ENCODE results near the gene ABLIM3. TPM values are rescaled to one million over a fixed set of nuclear protein-coding genes. Genes with fewer than 3 reads are reported as not detected.
A peak's percentile ranks its signal among the peaks of the same experiment; 100 is the strongest.

ABLIM3 gene
- total RNA-seq, 3 donors from 2014 or later = 26.3 to 61.9 (median 57.4) TPM

DNA sequence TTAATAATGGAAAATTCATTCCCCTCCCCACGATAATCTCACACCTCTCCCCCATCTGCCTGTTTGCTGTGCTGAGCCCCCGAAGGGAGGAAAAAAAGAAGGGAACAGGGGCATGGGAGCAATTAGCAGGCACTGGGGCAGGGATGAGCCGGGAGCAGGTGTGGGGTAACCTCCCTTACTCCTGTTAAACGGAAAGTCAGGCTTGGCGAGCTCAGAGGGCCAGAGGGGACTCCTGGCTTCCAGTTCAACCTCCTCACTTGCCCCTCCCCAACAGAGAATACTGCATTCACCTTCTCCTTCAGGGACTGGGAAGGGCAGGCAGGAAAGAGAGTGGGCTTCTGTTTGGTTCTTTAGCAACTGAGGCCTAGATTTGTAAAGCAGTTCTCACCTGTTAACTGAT is 131.9 kb downstream of the ABLIM3 start:
- Histone ChIP-seq H3K36me3 (no peaks in the 10 kb centered on the region), H3K4me3 (peak overlapping the region; percentile 65 to 81 (median 71)), H3K27ac (peak overlapping the region in 1 of 2 donors; percentile 34), H3K4me1 (no peaks in the 10 kb centered on the region), H3K9me3 (peaks cover 5 to 8% of the 10 kb centered on the region in 2 donors), H3K27me3 (no peaks in the 10 kb centered on the region)
- no peak for DNase-seq (ENCODE audit: low spot score in 2 of 2)
- intact Hi-C loops (cut with DNase I; ENCODE audit: low total_unique reads) = no loop called here
- no peak for TF ChIP-seq CTCF (IDR thresholded peaks at IDR 0.05)
- no peak for TF ChIP-seq POLR2A (IDR thresholded peaks at IDR 0.05)
- no peak for TF ChIP-seq POLR2AphosphoS5 (IDR thresholded peaks at IDR 0.05)

DNA sequence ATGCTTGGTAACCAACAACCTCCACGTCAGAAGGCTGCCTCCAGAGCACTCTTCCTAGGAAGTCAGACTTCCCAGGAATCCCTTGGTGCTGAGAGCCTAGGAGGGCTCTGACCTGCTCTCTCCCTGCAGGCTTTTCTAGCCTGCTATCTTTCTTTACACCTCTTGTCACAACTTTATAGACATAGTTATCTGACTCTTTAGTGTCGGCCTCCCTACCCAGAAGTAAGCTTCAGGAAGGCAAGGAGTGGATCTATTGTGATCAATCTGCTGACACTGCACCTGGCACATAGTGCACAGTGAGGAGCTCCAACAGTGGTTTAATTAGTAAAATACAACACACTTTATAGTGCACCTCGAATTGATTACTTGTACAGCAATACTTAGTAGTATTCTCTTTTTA is 132.7 kb downstream of the ABLIM3 start:
- no peak for TF ChIP-seq CTCF (IDR thresholded peaks at IDR 0.05)
- no peak for TF ChIP-seq POLR2A (IDR thresholded peaks at IDR 0.05)
- TF ChIP-seq POLR2AphosphoS5 (IDR thresholded peaks at IDR 0.05) = no peak
- intact Hi-C loops (cut with DNase I; ENCODE audit: low total_unique reads) = no loop called here
- H3K4me1 ChIP-seq = no peaks in the 10 kb centered on the region
- no peaks in the 10 kb centered on the region for H3K27me3 ChIP-seq
- H3K27ac ChIP-seq = no peak overlapping the region
- no peak for DNase-seq (ENCODE audit: low spot score in 2 of 2)
- peaks cover 0 to under 1% of the 10 kb centered on the region in 2 donors for H3K9me3 ChIP-seq
- peak overlapping the region in 1 of 3 donors; percentile 81 for H3K4me3 ChIP-seq
- H3K36me3 ChIP-seq = no peaks in the 10 kb centered on the region

GRCh38 chr5:149274939-149275338 is 133.6 kb downstream of the ABLIM3 start:
- intact Hi-C loops (cut with DNase I; ENCODE audit: low total_unique reads) = no loop called here
- no peak overlapping the region for H3K4me3 ChIP-seq
- no peaks in the 10 kb centered on the region for H3K9me3 ChIP-seq
- H3K36me3 ChIP-seq = no peaks in the 10 kb centered on the region
- TF ChIP-seq POLR2AphosphoS5 (IDR thresholded peaks at IDR 0.05) (no peak), POLR2A (IDR thresholded peaks at IDR 0.05) (no peak), CTCF (IDR thresholded peaks at IDR 0.05) (no peak)
- DNase-seq (ENCODE audit: low spot score in 2 of 2) = no peak
- no peaks in the 10 kb centered on the region for H3K4me1 ChIP-seq
- H3K27ac ChIP-seq = no peak overlapping the region
- H3K27me3 ChIP-seq = no peaks in the 10 kb centered on the region

DNA sequence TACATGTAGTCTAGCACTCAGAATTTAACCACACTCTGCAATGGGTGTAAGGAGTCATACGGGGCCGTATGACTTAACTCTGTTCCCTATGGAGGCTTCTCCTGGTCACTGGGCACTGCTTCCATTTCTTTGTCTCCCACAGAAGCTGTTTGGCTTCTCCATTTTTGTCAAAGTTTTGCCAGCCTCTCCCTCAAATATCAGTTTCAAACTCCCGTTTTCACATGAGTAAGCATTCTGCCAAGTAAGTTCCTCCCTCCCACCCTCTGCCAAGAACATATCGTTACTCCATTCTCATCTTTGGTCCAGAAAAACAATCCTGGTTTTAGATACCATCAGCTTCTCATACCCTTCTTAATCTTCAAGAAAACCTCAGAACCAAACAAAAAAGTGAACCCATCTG is 136.5 kb downstream of the ABLIM3 start:
- Histone ChIP-seq H3K27me3 (no peaks in the 10 kb centered on the region), H3K4me3 (no peak overlapping the region), H3K36me3 (no peaks in the 10 kb centered on the region), H3K27ac (peak overlapping the region in 1 of 2 donors; percentile 32), H3K4me1 (no peaks in the 10 kb centered on the region), H3K9me3 (no peaks in the 10 kb centered on the region)
- TF ChIP-seq POLR2AphosphoS5 (IDR thresholded peaks at IDR 0.05) (no peak), CTCF (IDR thresholded peaks at IDR 0.05) (no peak), POLR2A (IDR thresholded peaks at IDR 0.05) (no peak)
- intact Hi-C loops (cut with DNase I; ENCODE audit: low total_unique reads) = no loop called here
- no peak for DNase-seq (ENCODE audit: low spot score in 2 of 2)

DNA sequence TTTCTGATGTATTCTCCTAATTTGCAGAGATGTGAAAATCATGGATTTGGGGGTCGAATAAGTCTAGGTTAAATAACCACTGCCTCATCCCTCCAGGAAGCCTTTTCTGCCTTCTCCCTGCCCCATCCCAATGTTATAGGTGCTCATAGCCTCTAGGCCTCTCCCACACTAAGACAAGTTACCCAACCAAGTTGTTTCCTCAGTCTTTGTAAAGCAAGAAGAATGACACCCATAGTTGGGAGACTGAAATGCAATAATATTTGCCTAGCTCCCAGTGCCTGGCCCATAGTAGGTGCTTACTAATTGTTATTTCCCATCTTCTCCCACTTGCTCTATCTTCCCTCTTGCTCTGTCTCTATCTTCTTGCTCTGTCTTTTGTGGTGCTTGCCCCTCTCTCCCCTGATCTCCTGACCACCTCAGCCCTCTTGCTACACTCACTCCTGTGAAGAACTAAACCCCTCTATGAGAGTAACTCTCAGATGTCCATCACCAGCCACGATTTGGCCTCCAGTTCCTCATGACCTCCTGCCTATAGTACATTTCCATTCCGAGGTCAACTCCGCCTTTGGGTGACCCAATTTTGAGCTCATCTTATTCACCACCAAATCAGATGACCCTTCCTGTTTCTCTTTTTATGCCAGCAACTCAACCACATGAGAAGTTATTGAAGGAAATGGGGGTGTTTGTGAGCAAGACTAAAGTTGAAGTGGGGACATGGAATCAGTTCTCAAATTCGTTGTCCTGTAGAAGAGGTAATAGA is 137.3 kb downstream of the ABLIM3 start:
- H3K4me1 ChIP-seq = no peaks in the 10 kb centered on the region
- DNase-seq (ENCODE audit: low spot score in 2 of 2) = no peak

More for the DNA sequence above, 137.3 kb downstream of the ABLIM3 start:
- no peak overlapping the region for H3K4me3 ChIP-seq
- H3K36me3 ChIP-seq = no peaks in the 10 kb centered on the region
- no peaks in the 10 kb centered on the region for H3K27me3 ChIP-seq
- TF ChIP-seq CTCF (IDR thresholded peaks at IDR 0.05) = no peak
- TF ChIP-seq POLR2AphosphoS5 (IDR thresholded peaks at IDR 0.05) = no peak
- TF ChIP-seq POLR2A (IDR thresholded peaks at IDR 0.05) = no peak
- intact Hi-C loops (cut with DNase I; ENCODE audit: low total_unique reads) = no loop called here
- no peaks in the 10 kb centered on the region for H3K9me3 ChIP-seq
- no peak overlapping the region for H3K27ac ChIP-seq

Measured in breast epithelium (tissue), 4 donors.